GM23338 (cell line): ENCODE measurements around the gene CDC42BPB. TPM values are rescaled to one million over a fixed set of nuclear protein-coding genes. Genes with fewer than 3 reads are reported as not detected.

Experiments
- STAT1 ChIP-seq: IDR thresholded peaks from one replicate; pipeline ENCODE4 v1.6.1; 2016; ENCODE audit warnings: antibody characterized with exemption; ENCODE audit not compliant: unreplicated experiment
- polyA plus RNA-seq: library from polyadenylated mRNA; unstranded; fragments of >200 nt; fragmentation: Nextera tagmentation; extraction: Ambion mirVana; gene quantifications from 2 replicates; pipeline ENCODE4 v1.2.1, GENCODE V29; 2016
- total RNA-seq: library from RNA; depleted of rRNA; stranded (reverse); fragments of >200 nt; shearing (Covaris generic); gene quantifications from 2 replicates; pipeline ENCODE4 v1.2.3, GENCODE V29; 2014
- TF ChIP-seq, protein P1 (sequence below): fragments of 250-450 bp; sonication (Bioruptor Pico); IDR thresholded peaks from 2 replicates; pipeline ENCODE4 v1.5.0; 2020; ENCODE audit warnings: mild to moderate bottlenecking, moderate library complexity
- TF ChIP-seq, protein P2 (sequence below): IDR thresholded peaks from one replicate; pipeline ENCODE4 v1.6.1; 2018; ENCODE audit warnings: antibody characterized with exemption; ENCODE audit not compliant: unreplicated experiment
- TF ChIP-seq, protein P3 (sequence below), 2 experiments: fragments of 200-600 bp in 1 of 2; sonication (generic) in 1 of 2; conservative IDR thresholded peaks; 2 replicates each; pipeline versions ENCODE4 v1.5.1 to v1.6.1; 2016 to 2017; ENCODE audit warnings: antibody characterized with exemption in 2 of 2, low read depth in 2 of 2, mild to moderate bottlenecking in 2 of 2, moderate library complexity in 1 of 2

Gene CDC42BPB
- total and polyA plus RNA-seq, 2 experiments from 2014 or later: 12.3 to 127 TPM

DNA sequence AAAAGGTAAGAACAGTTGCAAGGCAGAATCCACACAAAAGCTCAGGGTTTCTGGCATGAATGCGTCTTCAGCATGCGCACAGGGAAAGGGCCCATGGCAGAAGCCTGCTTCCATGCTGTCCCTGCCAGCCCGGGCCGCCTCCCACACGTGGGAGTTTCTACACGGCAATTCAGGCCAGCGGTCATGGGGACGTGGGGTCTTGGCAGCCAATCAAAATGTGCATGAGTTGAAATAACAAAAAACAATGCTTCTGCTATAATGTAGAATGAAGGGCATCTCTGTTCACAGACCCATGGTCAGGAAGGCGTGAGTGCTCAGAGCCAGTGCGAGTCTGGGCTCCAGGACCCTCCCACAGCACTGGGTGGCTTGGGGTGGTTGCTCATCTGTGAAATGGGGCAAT lies 106.3 kb downstream of the CDC42BPB start (continued):
- TF ChIP-seq, protein P1, sequence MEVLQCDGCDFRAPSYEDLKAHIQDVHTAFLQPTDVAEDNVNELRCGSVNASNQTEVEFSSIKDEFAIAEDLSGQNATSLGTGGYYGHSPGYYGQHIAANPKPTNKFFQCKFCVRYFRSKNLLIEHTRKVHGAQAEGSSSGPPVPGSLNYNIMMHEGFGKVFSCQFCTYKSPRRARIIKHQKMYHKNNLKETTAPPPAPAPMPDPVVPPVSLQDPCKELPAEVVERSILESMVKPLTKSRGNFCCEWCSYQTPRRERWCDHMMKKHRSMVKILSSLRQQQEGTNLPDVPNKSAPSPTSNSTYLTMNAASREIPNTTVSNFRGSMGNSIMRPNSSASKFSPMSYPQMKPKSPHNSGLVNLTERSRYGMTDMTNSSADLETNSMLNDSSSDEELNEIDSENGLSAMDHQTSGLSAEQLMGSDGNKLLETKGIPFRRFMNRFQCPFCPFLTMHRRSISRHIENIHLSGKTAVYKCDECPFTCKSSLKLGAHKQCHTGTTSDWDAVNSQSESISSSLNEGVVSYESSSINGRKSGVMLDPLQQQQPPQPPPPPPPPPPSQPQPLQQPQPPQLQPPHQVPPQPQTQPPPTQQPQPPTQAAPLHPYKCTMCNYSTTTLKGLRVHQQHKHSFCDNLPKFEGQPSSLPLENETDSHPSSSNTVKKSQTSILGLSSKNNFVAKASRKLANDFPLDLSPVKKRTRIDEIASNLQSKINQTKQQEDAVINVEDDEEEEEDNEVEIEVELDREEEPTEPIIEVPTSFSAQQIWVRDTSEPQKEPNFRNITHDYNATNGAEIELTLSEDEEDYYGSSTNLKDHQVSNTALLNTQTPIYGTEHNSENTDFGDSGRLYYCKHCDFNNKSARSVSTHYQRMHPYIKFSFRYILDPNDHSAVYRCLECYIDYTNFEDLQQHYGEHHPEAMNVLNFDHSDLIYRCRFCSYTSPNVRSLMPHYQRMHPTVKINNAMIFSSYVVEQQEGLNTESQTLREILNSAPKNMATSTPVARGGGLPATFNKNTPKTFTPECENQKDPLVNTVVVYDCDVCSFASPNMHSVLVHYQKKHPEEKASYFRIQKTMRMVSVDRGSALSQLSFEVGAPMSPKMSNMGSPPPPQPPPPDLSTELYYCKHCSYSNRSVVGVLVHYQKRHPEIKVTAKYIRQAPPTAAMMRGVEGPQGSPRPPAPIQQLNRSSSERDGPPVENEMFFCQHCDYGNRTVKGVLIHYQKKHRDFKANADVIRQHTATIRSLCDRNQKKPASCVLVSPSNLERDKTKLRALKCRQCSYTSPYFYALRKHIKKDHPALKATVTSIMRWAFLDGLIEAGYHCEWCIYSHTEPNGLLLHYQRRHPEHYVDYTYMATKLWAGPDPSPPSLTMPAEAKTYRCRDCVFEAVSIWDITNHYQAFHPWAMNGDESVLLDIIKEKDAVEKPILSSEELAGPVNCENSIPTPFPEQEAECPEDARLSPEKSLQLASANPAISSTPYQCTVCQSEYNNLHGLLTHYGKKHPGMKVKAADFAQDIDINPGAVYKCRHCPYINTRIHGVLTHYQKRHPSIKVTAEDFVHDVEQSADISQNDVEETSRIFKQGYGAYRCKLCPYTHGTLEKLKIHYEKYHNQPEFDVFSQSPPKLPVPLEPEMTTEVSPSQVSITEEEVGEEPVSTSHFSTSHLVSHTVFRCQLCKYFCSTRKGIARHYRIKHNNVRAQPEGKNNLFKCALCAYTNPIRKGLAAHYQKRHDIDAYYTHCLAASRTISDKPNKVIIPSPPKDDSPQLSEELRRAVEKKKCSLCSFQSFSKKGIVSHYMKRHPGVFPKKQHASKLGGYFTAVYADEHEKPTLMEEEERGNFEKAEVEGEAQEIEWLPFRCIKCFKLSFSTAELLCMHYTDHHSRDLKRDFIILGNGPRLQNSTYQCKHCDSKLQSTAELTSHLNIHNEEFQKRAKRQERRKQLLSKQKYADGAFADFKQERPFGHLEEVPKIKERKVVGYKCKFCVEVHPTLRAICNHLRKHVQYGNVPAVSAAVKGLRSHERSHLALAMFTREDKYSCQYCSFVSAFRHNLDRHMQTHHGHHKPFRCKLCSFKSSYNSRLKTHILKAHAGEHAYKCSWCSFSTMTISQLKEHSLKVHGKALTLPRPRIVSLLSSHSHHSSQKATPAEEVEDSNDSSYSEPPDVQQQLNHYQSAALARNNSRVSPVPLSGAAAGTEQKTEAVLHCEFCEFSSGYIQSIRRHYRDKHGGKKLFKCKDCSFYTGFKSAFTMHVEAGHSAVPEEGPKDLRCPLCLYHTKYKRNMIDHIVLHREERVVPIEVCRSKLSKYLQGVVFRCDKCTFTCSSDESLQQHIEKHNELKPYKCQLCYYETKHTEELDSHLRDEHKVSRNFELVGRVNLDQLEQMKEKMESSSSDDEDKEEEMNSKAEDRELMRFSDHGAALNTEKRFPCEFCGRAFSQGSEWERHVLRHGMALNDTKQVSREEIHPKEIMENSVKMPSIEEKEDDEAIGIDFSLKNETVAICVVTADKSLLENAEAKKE (CRISPR knock-in tag): no peak
- TF ChIP-seq, protein P2, sequence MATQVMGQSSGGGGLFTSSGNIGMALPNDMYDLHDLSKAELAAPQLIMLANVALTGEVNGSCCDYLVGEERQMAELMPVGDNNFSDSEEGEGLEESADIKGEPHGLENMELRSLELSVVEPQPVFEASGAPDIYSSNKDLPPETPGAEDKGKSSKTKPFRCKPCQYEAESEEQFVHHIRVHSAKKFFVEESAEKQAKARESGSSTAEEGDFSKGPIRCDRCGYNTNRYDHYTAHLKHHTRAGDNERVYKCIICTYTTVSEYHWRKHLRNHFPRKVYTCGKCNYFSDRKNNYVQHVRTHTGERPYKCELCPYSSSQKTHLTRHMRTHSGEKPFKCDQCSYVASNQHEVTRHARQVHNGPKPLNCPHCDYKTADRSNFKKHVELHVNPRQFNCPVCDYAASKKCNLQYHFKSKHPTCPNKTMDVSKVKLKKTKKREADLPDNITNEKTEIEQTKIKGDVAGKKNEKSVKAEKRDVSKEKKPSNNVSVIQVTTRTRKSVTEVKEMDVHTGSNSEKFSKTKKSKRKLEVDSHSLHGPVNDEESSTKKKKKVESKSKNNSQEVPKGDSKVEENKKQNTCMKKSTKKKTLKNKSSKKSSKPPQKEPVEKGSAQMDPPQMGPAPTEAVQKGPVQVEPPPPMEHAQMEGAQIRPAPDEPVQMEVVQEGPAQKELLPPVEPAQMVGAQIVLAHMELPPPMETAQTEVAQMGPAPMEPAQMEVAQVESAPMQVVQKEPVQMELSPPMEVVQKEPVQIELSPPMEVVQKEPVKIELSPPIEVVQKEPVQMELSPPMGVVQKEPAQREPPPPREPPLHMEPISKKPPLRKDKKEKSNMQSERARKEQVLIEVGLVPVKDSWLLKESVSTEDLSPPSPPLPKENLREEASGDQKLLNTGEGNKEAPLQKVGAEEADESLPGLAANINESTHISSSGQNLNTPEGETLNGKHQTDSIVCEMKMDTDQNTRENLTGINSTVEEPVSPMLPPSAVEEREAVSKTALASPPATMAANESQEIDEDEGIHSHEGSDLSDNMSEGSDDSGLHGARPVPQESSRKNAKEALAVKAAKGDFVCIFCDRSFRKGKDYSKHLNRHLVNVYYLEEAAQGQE: no peak
- TF ChIP-seq STAT1: no peak
- TF ChIP-seq, protein P3, sequence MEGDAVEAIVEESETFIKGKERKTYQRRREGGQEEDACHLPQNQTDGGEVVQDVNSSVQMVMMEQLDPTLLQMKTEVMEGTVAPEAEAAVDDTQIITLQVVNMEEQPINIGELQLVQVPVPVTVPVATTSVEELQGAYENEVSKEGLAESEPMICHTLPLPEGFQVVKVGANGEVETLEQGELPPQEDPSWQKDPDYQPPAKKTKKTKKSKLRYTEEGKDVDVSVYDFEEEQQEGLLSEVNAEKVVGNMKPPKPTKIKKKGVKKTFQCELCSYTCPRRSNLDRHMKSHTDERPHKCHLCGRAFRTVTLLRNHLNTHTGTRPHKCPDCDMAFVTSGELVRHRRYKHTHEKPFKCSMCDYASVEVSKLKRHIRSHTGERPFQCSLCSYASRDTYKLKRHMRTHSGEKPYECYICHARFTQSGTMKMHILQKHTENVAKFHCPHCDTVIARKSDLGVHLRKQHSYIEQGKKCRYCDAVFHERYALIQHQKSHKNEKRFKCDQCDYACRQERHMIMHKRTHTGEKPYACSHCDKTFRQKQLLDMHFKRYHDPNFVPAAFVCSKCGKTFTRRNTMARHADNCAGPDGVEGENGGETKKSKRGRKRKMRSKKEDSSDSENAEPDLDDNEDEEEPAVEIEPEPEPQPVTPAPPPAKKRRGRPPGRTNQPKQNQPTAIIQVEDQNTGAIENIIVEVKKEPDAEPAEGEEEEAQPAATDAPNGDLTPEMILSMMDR (conservative IDR thresholded peaks at IDR 0.05; ENCODE audit: low read depth in 2 of 2): no peak
